Superior temporal gyrus (tissue), 1 donor: ENCODE measurements around the gene P4HTM.

Experiments
- DNase-seq: peaks from one replicate; pipeline ENCODE4 v3.0.0-alpha.2; 2016; ENCODE audit errors: extremely low spot score

P4HTM gene

GRCh38 chr3:49025005-49025792, 35.2 kb downstream of the P4HTM start:
- DNase-seq: no peak

- DNase-seq: no peak
These were observed 35.9 kb downstream of the P4HTM start for GRCh38 chr3:49025793-49026520.

GRCh38 chr3:49026536-49026935, 36.5 kb downstream of the P4HTM start:
- DNase-seq: no peak

GRCh38 chr3:49027634-49028033, 37.6 kb downstream of the P4HTM start:
- no peak for DNase-seq

GRCh38 chr3:49028298-49028672, 38.2 kb downstream of the P4HTM start:
- no peak for DNase-seq

GRCh38 chr3:49028673-49029562, 38.9 kb downstream of the P4HTM start, which contains the start of gene IMPDH2:
TSS of gene IMPDH2 (minus strand) at chr3:49029398. CDS start at chr3:49029350, 48 bp downstream.
- DNase-seq: peak; percentile 98

- no peak for DNase-seq
These were observed 39.5 kb downstream of the P4HTM start for GRCh38 chr3:49029563-49029884.

GRCh38 chr3:49030321-49030720, 40.3 kb downstream of the P4HTM start:
- DNase-seq: no peak

- no peak for DNase-seq
These were observed 42.7 kb downstream of the P4HTM start for GRCh38 chr3:49032646-49033304.

GRCh38 chr3:49034650-49035049, 44.6 kb downstream of the P4HTM start:
- DNase-seq: no peak

- DNase-seq: no peak
These were observed 45.2 kb downstream of the P4HTM start for GRCh38 chr3:49035281-49035680.

- DNase-seq: no peak
These were observed 63.5 kb downstream of the P4HTM start for GRCh38 chr3:49053543-49053942.

GRCh38 chr3:49054344-49054862, 64.4 kb downstream of the P4HTM start:
- DNase-seq: no peak
